SK-N-SH treated with all-trans-retinoic acid at 6 μM for 48 hours (cell line): ENCODE measurements around the gene IL16.

ENCODE experiments used
- ATAC-seq: fragments of 200-7000 bp; cut with Tn5 transposase; 3 replicates; pipeline ENCODE4 v1.9.1; 2020; ENCODE audit warnings: mild to moderate bottlenecking, moderate library complexity
- ARNTL ChIP-seq: fragments of 450-650 bp; formaldehyde crosslinking; IDR thresholded peaks from 2 replicates; pipeline ENCODE4 v1.5.0; 2020; ENCODE audit warnings: low read depth, mild to moderate bottlenecking, moderate library complexity, borderline replicate concordance
- CSRNP3 ChIP-seq: fragments of 250-450 bp; sonication (Bioruptor Pico); IDR thresholded peaks from 2 replicates; pipeline ENCODE4 v1.5.1; 2021; ENCODE audit warnings: mild to moderate bottlenecking, moderate library complexity
- ESRRG ChIP-seq: fragments of 250-450 bp; sonication (Bioruptor Pico); IDR thresholded peaks from 2 replicates; pipeline ENCODE4 v1.6.1; 2021; ENCODE audit warnings: mild to moderate bottlenecking
- GLIS3 ChIP-seq: fragments of 250-450 bp; sonication (Bioruptor Pico); IDR thresholded peaks from 2 replicates; pipeline ENCODE4 v1.5.0; 2020; ENCODE audit warnings: mild to moderate bottlenecking, moderate library complexity
- ISL1 ChIP-seq: fragments of 250-450 bp; sonication (Bioruptor Pico); IDR thresholded peaks from 2 replicates; pipeline ENCODE4 v2.1.2; 2022; ENCODE audit warnings: mild to moderate bottlenecking, moderate library complexity
- OSR1 ChIP-seq: fragments of 250-450 bp; sonication (Bioruptor Pico); IDR thresholded peaks from 2 replicates; pipeline ENCODE4 v1.8.0; 2022; ENCODE audit warnings: moderate library complexity, mild to moderate bottlenecking, inconsistent platforms
- PATZ1 ChIP-seq: fragments of 250-450 bp; sonication (Bioruptor Pico); IDR thresholded peaks from 2 replicates; pipeline ENCODE4 v1.8.0; 2020; ENCODE audit warnings: mild to moderate bottlenecking, moderate library complexity, borderline replicate concordance
- POU6F1 ChIP-seq: fragments of 250-450 bp; sonication (Bioruptor Pico); IDR thresholded peaks from 2 replicates; pipeline ENCODE4 v1.8.0; 2021; ENCODE audit warnings: low read depth, mild to moderate bottlenecking, moderate library complexity, borderline replicate concordance
- PPARA ChIP-seq: fragments of 250-450 bp; sonication (Bioruptor Pico); IDR thresholded peaks from 2 replicates; pipeline ENCODE4 v1.5.0; 2020; ENCODE audit warnings: mild to moderate bottlenecking, borderline replicate concordance
- RARB ChIP-seq: fragments of 250-450 bp; sonication (Bioruptor Pico); IDR thresholded peaks from 2 replicates; pipeline ENCODE4 v1.8.0; 2021; ENCODE audit warnings: mild to moderate bottlenecking, moderate library complexity
- TCF4 ChIP-seq: fragments of 250-450 bp; sonication (Bioruptor Pico); IDR thresholded peaks from 2 replicates; pipeline ENCODE4 v1.8.0; 2021; ENCODE audit warnings: mild to moderate bottlenecking, moderate library complexity, borderline replicate concordance
- TOX ChIP-seq: fragments of 250-450 bp; sonication (Bioruptor Pico); IDR thresholded peaks from 2 replicates; pipeline ENCODE4 v1.8.0; 2021; ENCODE audit warnings: mild to moderate bottlenecking, moderate library complexity, borderline replicate concordance
- TSHZ2 ChIP-seq: fragments of 250-450 bp; sonication (Bioruptor Pico); IDR thresholded peaks from 2 replicates; pipeline ENCODE4 v1.5.0; 2020; ENCODE audit warnings: mild to moderate bottlenecking, moderate library complexity
- ZC3H10 ChIP-seq: fragments of 250-450 bp; sonication (Bioruptor Pico); IDR thresholded peaks from 2 replicates; pipeline ENCODE4 v1.5.1; 2021; ENCODE audit warnings: mild to moderate bottlenecking, moderate library complexity
- ZNF565 ChIP-seq: fragments of 450-650 bp; formaldehyde crosslinking; conservative IDR thresholded peaks from 2 replicates; pipeline ENCODE4 v1.5.0; 2020; ENCODE audit warnings: low read depth, mild to moderate bottlenecking, moderate library complexity
- ZNF70 ChIP-seq: fragments of 450-650 bp; formaldehyde crosslinking; IDR thresholded peaks from 2 replicates; pipeline ENCODE4 v1.5.0; 2020; ENCODE audit warnings: mild to moderate bottlenecking, moderate library complexity
- ZNF8 ChIP-seq: fragments of 450-650 bp; formaldehyde crosslinking; IDR thresholded peaks from 2 replicates; pipeline ENCODE4 v1.5.0; 2020; ENCODE audit warnings: mild to moderate bottlenecking, moderate library complexity

Gene IL16

GRCh38 chr15:81357180-81357686 is 160.6 kb downstream of the IL16 start (continued):
- TF ChIP-seq TSHZ2 (no peak), PPARA (CRISPR knock-in tag) (no peak), ZNF565 (CRISPR knock-in tag) (no peak), OSR1 (CRISPR knock-in tag) (no peak), ISL1 (CRISPR knock-in tag) (no peak), ZNF70 (CRISPR knock-in tag) (no peak), CSRNP3 (CRISPR knock-in tag) (no peak), TCF4 (CRISPR knock-in tag) (no peak)

- no peak for ATAC-seq
- no peak for TF ChIP-seq RARB (CRISPR knock-in tag)
- no peak for TF ChIP-seq PATZ1 (CRISPR knock-in tag)
- TF ChIP-seq OSR1 (CRISPR knock-in tag) = no peak
- no peak for TF ChIP-seq ESRRG (CRISPR knock-in tag)
- TF ChIP-seq CSRNP3 (CRISPR knock-in tag) = no peak
Measured at GRCh38 chr15:81358248-81358647, 161.6 kb downstream of the IL16 start.

GRCh38 chr15:81360491-81360890 is 163.8 kb downstream of the IL16 start:
- TF ChIP-seq GLIS3 (no peak), POU6F1 (no peak), PPARA (CRISPR knock-in tag) (no peak), TOX (CRISPR knock-in tag) (no peak), ARNTL (no peak), TSHZ2 (no peak), ZNF565 (CRISPR knock-in tag) (no peak), TCF4 (CRISPR knock-in tag) (no peak), ZNF8 (no peak), ZC3H10 (CRISPR knock-in tag) (no peak)
- no peak for ATAC-seq
